AG09309 (cell line): Measurements from ENCODE around the gene MACF1.
"Not testable (repeated sequence)": the region's sequence is repeated elsewhere in the genome, so short reads cannot be mapped to it uniquely, and the experiment has no call there.

Experiments
- DNase-seq: peaks from one replicate; pipeline ENCODE4 v3.0.0-alpha.2; 2010; ENCODE audit warnings: low read depth
- H3K4me3 ChIP-seq: 2 replicates; pipeline ENCODE4 v1.5.1; 2011; ENCODE audit warnings: mild to moderate bottlenecking, low read depth, low read length, moderate library complexity; ENCODE audit not compliant: control insufficient read depth
- TF ChIP-seq, protein P1 (sequence below): IDR thresholded peaks from 2 replicates; pipeline ENCODE4 v1.5.1; 2011; ENCODE audit warnings: mild to moderate bottlenecking, low read depth, low read length, inconsistent platforms; ENCODE audit not compliant: insufficient read depth, control insufficient read depth; ENCODE audit errors: missing control alignments

The MACF1 gene

DNA sequence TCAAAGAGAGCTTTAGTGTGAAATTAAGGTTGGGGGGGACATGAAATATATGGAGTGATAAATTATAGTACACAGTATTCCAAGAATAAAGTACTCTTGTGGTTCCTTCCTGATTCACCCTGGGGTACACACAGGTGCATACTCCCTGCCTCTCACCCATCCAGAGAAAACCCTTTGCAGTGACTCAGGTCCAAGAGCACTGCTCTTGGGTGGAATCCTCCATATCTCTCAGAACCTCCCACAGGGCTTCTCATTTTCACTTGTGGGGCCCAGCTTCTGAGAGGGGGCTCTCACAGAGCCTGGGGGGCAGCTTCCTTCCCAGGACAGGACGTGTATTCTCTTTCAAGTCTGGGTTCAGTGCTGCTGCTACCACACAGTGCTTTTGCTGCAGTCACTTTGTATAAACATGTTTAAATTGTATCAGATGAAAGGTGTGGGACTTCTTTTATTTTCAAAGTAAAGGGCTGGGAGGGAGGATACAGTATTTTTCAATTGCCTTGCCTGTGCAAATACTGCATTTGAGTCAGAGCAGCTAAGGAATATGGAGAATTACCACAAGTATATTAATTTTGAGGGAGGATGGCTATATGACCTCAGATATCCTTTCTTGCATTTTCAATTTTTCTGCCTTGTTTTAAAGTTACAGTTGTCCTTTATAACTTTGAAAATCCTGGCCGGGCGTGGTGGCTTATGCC, 262.1 kb downstream of the MACF1 start:
- TF ChIP-seq, protein P1, sequence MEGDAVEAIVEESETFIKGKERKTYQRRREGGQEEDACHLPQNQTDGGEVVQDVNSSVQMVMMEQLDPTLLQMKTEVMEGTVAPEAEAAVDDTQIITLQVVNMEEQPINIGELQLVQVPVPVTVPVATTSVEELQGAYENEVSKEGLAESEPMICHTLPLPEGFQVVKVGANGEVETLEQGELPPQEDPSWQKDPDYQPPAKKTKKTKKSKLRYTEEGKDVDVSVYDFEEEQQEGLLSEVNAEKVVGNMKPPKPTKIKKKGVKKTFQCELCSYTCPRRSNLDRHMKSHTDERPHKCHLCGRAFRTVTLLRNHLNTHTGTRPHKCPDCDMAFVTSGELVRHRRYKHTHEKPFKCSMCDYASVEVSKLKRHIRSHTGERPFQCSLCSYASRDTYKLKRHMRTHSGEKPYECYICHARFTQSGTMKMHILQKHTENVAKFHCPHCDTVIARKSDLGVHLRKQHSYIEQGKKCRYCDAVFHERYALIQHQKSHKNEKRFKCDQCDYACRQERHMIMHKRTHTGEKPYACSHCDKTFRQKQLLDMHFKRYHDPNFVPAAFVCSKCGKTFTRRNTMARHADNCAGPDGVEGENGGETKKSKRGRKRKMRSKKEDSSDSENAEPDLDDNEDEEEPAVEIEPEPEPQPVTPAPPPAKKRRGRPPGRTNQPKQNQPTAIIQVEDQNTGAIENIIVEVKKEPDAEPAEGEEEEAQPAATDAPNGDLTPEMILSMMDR = no peak
- H3K4me3 ChIP-seq = no peak overlapping the region

DNA sequence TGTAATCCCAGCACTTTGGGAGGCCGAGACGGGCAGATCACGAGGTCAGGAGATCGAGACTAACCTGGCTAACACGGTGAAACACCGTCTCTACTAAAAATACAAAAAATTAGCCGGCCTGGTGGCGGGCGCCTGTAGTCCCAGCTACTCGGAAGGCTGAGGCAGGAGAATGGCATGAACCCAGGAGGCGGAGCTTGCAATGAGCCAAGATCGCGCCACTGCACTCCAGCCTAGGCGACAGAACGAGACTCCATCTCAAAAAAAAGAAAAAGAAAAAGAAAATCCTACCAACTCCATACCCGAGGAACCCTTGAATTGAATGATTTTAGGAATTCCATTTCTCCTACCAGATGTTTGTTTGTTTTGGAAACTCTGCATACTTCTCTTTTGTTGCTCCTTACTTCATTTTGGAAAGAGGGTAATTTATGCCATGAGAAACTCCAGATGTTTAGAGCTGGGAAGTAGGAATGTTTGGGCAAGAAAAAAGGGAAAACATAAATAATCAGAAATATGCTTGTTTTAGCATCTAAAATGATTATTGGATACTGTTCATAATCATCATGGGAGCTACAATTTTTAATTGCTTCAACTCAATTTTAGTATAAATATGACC, 262.7 kb downstream of the MACF1 start:
- not testable (repeated sequence) for DNase-seq, H3K4me3 ChIP-seq

More for the DNA sequence above, 262.1 kb downstream of the MACF1 start:
- no peak for DNase-seq

DNA sequence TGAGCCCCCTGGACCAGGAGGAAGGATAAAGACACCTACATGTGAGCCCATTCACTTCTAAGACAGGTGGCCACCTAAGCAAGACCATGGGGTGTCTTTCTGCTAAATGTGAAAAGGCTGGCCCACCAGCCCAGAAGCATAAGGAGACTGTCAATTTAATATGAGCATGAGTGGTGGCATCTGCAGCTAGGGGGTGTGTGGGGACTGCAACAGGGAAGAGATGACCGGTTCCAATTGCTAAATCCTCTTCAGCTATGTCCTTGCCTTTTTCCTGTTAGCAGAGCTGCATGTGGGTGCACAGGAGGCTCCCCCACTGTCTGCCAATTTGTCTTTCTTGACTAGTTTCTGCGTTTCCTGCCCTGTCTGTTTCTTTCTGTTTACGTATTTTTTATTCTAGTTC, 264.7 kb downstream of the MACF1 start:
- TF ChIP-seq, protein P1 = no peak

DNA sequence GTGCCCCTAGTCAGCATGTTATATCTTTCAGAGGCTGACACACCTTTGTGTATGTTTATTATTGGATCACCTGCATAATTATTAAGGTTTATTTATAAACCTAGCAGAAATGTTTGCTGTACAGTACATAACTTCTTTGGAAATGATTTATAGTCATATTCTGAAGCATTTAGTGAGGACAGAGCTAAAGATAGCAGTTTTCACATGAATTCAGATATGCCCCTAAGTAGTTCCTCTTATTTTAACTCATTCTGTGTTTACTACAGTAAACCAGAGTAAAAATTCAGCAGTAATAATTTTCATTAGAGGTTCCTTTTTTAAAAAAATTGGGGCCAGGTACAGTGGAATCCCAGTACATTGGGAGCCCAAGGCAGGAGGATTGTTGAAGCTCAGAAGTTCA, 265.5 kb downstream of the MACF1 start:
- DNase-seq = no peak
- H3K4me3 ChIP-seq = no peak overlapping the region
- TF ChIP-seq, protein P1 = no peak

More for the DNA sequence above, 264.7 kb downstream of the MACF1 start:
- no peak overlapping the region for H3K4me3 ChIP-seq
- no peak for DNase-seq

DNA sequence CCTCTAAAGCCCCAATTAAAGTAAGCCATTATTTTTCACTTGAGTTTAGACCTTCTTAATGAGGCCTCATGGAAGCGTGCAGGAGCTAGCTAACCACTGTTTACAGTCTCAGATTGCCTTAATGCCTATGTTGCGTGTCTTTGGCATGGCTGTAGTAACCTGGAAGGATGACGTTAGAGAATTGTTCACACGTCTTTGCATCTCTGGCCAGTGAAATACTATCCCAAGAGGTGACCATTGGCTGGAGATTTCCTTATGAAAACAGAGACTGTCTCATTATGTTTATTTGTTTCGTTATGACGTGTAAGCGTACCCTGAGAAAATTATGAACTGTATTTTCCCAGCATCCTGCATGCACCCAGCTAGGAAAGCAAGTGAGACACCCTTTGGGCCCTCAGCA, 268.3 kb downstream of the MACF1 start:
- no peak overlapping the region for H3K4me3 ChIP-seq
- DNase-seq = no peak
- TF ChIP-seq, protein P1 = no peak

DNA sequence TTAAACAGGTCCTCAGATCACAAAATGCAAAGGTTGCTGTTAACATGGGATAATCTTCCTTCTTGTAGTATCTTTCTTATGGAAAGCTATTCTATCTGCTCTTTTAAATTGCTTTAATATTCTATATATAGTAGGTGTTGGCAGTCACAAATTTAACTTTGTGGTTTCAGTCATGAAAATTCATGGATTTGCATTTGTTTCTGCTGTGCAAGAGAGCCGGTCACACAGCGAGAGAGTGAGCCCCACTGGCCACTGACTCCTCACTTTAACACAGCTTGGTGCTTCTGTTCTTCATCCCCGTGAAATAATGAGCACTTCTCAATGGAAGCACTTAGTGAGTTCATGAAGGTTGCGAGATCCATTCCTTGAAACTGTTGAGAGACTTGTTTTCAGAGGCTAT, 268.8 kb downstream of the MACF1 start:
- DNase-seq = no peak
- TF ChIP-seq, protein P1 = no peak
- no peak overlapping the region for H3K4me3 ChIP-seq

DNA sequence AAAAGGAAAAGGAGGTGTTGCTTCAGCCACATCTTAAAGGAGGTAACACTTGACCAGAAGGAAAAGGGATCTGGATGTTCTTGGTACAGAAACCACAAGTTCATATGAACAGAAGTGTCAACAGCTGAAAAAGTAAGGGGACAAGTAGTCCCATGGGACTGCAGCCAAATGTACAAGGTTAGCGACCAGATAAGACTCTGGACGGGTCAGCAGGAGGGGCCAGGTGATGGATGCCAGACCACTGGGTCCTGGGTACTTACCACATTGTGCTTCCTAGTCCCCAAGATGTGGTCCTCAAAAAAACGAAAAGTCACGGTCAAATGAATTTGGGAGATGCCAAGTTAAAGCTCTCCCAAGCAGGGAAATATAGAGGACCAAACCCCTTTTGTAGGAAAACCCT, 270.3 kb downstream of the MACF1 start:
- no peak for DNase-seq
- TF ChIP-seq, protein P1 = no peak
- H3K4me3 ChIP-seq = no peak overlapping the region

DNA sequence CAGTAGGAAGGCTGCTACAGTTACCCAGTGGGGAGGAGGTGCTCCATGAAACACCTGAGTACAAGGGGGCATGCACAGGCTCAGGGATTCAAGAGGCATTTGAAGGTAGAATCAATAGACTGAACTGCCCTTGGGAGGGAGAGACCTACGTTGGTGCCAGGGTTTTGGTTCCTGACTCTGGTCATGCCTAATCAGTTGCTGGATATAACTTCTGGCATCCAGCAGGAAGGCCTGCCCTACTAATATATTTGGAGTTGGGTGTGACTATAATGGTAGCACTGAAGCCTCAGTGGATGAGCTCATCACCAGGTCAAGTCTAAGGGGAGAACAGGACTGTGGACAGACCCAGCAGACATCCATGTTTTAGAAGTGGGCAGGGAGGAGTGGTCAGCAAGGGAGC, 271.1 kb downstream of the MACF1 start:
- not testable (repeated sequence) for DNase-seq

More for the DNA sequence above, 271.1 kb downstream of the MACF1 start:
- not testable (repeated sequence) for H3K4me3 ChIP-seq
